ENCODE data around the gene RIOK3.
"Not testable (repeated sequence)": the region's sequence is repeated elsewhere in the genome, so short reads cannot be mapped to it uniquely, and the experiment has no call there.

Gene RIOK3

GRCh38 chr18:23452728-23453679, at the start of gene RIOK3:
RIOK3 (plus strand) TSS chr18:23453287; CDS start chr18:23453440, 153 bp downstream.
- peak; percentile 92 for DNase-seq

- DNase-seq = no peak
Measured at GRCh38 chr18:23403310-23403709, 49.8 kb upstream of the RIOK3 start.

GRCh38 chr18:23405636-23406035, 47.5 kb upstream of the RIOK3 start:
- DNase-seq = no peak

DNA sequence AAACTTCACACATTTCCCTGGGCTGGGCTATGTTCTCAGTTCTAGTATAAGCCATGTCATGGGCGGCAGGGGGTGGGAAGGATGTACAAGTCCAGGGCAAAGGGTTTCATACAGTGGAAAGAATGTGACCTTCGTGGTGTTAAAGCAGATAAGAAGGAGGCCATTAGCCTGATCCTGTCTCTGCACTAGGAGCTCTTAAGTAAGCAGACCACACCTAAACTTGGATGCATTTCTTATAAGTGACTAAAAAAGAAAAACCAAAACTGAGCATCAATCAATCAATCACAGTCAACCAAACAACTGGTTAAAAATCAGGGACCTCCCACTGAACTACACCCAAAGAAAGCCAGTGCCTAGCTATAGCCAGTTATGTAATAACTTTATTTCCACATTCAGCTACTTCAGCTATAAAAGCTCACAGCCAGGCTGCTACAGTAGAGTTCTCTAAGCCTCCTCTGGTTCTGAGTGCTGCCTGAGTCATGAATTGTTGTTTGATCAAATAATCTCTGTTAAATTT, 46.8 kb upstream of the RIOK3 start:
- no peak for DNase-seq

GRCh38 chr18:23412351-23412964, 40.6 kb upstream of the RIOK3 start:
- DNase-seq = no peak

DNA sequence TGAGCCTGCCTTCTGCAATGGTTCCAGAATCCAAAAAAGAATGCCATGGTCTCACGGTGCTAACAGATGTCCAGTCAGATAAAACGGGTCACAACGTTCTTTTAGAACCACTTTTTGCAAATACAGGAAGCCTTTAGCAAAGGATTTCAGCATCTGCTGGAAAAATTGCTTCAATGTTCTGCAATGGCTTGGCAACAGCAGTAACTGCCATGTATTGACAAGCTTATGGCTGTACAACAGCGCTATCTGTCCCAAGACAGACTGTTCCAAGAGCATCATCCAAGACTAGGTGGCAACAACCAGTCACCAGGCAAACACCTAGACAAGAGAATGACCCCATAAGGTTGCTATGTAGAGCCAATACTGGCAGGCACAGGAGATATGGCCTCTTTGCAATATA, 37.6 kb upstream of the RIOK3 start:
- DNase-seq = no peak

- DNase-seq = no peak
Measured at GRCh38 chr18:23416298-23416697, 36.8 kb upstream of the RIOK3 start.

DNA sequence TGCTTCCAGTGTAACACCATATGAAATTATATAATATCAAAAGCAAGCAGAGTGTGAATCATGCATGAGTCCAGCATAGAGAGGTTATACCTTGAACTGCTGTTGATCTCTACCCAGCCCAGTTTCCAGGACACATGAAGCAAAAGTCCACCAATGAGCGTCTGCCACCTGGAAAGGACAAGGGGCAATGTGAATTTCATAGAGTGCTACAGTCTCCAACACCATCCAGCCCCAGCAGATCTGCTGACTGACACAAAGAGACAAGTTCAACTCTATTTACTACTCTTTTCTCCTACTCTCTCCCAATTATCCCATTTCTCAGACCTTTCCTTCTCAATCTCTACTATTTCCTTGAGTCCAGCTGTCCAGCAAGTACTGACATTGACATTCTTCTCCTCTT, 31.8 kb upstream of the RIOK3 start:
- no peak for DNase-seq

DNA sequence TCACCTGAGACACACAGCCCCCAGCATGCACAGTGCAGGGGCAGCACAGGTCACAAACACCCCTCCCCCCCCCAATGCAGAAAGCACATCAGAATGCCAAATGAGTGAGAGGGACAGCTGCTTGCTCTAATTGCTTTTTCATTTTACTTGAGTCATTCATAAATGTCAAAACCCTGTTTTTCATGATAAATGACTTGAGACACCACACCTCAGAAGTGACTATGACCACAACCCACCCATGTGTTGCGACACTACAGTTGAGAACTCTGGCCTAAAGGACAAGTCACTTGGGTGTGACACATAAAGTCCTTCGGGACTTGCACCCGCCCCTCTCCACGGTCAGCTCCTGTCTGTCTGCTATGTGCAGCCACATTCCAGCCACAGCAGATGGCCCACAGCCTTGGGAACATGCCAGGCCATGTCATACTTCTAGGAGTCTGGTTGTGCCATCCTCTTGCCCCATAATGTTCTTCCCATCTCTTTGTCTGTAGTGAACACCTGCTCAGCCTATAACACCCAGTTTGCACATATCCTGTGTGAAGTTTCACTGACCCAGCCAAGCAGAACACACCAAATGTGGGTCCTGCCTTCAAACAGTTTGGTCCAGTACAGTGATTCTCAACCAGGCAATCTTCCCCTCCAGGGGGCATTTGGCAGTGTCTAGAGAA, 30.2 kb upstream of the RIOK3 start:
- DNase-seq = no peak

GRCh38 chr18:23424616-23425015, 28.5 kb upstream of the RIOK3 start:
- DNase-seq = no peak

GRCh38 chr18:23428821-23429220, 24.3 kb upstream of the RIOK3 start:
- DNase-seq = no peak

GRCh38 chr18:23429538-23429937, 23.5 kb upstream of the RIOK3 start:
- not testable (repeated sequence) for DNase-seq

- no peak for DNase-seq
Measured at GRCh38 chr18:23433360-23433759, 19.7 kb upstream of the RIOK3 start.

DNA sequence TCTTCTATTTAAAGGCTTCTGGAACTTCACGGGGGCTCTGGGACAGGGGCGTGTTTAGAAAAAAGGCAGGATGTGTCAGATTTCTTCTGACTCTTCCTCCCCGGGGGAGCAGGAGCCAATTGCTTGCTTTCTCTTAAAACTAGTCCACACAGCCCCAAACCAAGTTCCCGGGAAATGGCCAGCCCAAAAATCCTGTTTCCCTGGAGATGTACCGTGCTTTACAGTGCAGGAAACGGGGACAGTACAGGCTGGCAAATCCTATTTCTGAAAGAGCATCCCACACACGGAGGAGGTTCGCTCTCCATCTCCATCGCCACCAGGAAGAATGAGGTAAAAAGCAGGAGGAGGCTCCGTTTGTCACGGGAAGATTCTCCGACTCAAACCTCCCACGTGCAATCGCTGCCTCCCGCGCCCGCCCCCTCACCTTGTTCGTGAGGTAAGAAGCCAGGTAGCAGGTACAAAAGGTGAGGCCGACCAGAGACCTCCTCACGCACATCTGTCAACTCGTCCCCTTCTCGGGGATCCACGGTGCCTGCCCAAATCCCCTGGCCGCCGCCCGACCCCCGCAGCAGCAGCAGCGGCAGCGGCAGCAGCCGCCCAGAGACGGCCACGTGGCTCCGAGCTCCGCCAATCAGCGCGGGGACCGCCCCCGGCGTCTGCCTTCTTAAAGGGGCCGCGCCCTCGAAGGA, 15.6 kb upstream of the RIOK3 start:
- peak; percentile 44 for DNase-seq

DNA sequence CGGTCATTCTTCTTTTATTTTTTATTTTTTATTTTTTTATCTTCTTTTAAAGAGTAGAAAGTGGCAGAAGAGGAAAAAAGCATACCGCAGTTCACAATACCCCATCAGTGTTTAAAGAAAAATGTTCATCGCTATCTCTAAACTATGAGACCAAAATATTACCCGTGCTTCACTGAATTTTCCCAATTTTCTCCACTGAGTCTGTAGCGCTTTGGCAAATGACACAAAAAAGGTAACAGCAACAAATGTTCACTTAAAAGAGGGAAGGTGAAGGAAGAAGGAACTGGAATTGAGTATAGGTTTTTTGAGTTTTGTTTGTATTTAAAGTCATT, 15.1 kb upstream of the RIOK3 start:
- DNase-seq = no peak

- no peak for DNase-seq
Measured at GRCh38 chr18:23438608-23439366, 14.3 kb upstream of the RIOK3 start.

- DNase-seq = no peak
Measured at GRCh38 chr18:23440131-23440530, 13.0 kb upstream of the RIOK3 start.

DNA sequence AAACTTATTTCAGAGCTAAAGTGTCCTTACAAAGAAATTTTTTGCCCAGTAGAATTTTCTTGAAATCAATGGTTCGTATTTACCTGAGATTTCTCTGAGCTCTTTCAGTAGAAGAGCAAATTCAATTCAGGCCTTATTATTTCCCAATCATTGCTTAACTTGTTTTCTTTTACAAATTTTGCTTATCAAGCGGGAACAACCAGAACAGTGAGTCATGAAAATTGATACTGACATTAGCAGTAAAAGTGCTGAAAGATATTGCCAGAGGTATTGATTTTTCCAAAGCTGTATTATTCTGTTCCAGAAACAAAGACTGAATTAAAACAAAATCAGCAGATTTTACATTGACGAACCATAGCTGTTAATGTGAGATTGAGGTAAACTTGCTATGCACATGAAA, 10.1 kb upstream of the RIOK3 start:
- no peak for DNase-seq

- no peak for DNase-seq
Measured at GRCh38 chr18:23448291-23448690, 4.8 kb upstream of the RIOK3 start.

- no peak for DNase-seq
Measured at GRCh38 chr18:23450022-23450421, 3.1 kb upstream of the RIOK3 start.

GRCh38 chr18:23451011-23451410, 2.1 kb upstream of the RIOK3 start:
- no peak for DNase-seq

DNA sequence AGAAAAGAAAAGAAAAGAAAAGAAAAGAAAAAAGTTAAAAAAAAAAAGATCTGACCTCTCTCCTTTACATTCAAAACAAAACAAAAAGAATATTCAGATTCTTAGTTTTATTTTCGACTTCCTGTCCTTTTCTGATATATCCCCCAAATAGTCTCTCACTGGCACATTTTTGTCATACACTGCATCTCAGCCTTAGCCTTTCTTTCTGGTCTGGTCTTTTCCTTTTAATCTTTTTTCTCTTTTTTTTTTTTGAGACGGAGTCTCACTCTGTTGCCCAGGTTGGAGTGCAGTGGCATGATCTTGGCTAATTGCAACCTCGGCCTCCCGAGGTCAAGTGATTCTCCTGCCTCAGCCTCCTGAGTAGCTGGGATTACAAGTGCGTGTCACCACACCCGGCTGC, 1.6 kb upstream of the RIOK3 start:
- DNase-seq = no peak

Data from GDM1 (cell line).